GM20000 (cell line): ENCODE results near the gene SKI.
"Not testable (repeated sequence)": the region's sequence is repeated elsewhere in the genome, so short reads cannot be mapped to it uniquely, and the experiment has no call there.

ENCODE experiments used
- DNase-seq: peaks from one replicate; pipeline ENCODE4 v3.0.0; 2012; ENCODE audit warnings: low spot score
- CTCF ChIP-seq: IDR thresholded peaks from 2 replicates; pipeline ENCODE4 v1.5.1; 2012; ENCODE audit warnings: mild to moderate bottlenecking, control low read depth; ENCODE audit errors: extremely low read depth, missing control alignments

Gene SKI

GRCh38 chr1:2294033-2294724, 66.1 kb downstream of the SKI start:
- no peak for DNase-seq
- TF ChIP-seq CTCF = no peak

- DNase-seq = no peak
- no peak for TF ChIP-seq CTCF
These were observed 66.6 kb downstream of the SKI start for GRCh38 chr1:2294725-2295078.

GRCh38 chr1:2295526-2295925, 67.4 kb downstream of the SKI start:
- TF ChIP-seq CTCF = no peak
- no peak for DNase-seq

GRCh38 chr1:2296211-2296610, 68.1 kb downstream of the SKI start:
- not testable (repeated sequence) for DNase-seq

GRCh38 chr1:2296614-2297013, 68.5 kb downstream of the SKI start:
- DNase-seq = no peak
- TF ChIP-seq CTCF = no peak

- DNase-seq = no peak
- no peak for TF ChIP-seq CTCF
These were observed 69.3 kb downstream of the SKI start for GRCh38 chr1:2297246-2298011.

GRCh38 chr1:2298685-2299084, 70.6 kb downstream of the SKI start:
- no peak for DNase-seq
- no peak for TF ChIP-seq CTCF

- no peak for TF ChIP-seq CTCF
- no peak for DNase-seq
These were observed 71.1 kb downstream of the SKI start for GRCh38 chr1:2299131-2299627.
